Right lobe of liver (tissue), 4 donors: ENCODE data around the gene B4GALT4.

Source experiments
- CTCF ChIP-seq, 4 donors: fragments of 200-600 bp in 3 of 4; fragments of 450-650 bp in 1 of 4; IDR thresholded peaks; one replicate each; pipeline versions ENCODE4 v1.5.1 to v1.8.0; 2016 to 2022; ENCODE audit warnings: antibody characterized with exemption in 4 of 4, mild to moderate bottlenecking in 2 of 4
- POLR2A ChIP-seq: fragments of 450-650 bp; IDR thresholded peaks from one replicate; pipeline ENCODE4 v1.6.1; 2017; ENCODE audit warnings: antibody characterized with exemption, mild to moderate bottlenecking
- donor health status: DM: no; HTN: no; CAD: no.
- donor health status: DM: no; HTN: no; CAD: no.
- donor health status: DM: no; HTN: yes; CAD: no.

DNA sequence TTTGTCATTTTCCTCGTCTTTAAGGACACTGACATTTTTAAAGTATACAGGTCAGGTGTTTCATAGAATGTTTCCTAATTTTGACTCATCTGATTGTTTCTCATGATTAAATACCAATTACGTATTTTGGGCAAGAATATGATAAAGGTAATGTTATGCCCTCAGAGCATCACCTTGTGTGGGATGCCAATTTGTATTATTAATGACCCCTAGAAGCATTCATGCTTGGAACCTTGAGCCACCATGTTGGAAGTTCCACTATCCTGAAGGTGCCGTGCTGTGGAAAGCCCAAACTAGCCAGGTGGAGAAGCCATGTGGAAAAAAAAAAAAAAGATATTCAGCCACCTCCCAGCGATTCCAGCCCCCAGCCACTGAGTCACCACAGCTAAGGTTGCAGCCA, 19.1 kb upstream of the B4GALT4 start:
- TF ChIP-seq CTCF (IDR thresholded peaks at IDR 0.05) = no peak
- no peak for TF ChIP-seq POLR2A
